GM19351 (cell line): Measurements from ENCODE around the gene LY86.
A peak's percentile ranks its signal among the peaks of the same experiment; 100 is the strongest.

ENCODE experiments used
- ATAC-seq: cut with Tn5 transposase; IDR thresholded peaks from one replicate; pipeline ENCODE4 v1.9.1; 2021; ENCODE audit warnings: mild to moderate bottlenecking, moderate library complexity; ENCODE audit not compliant: unreplicated experiment

Gene LY86

DNA sequence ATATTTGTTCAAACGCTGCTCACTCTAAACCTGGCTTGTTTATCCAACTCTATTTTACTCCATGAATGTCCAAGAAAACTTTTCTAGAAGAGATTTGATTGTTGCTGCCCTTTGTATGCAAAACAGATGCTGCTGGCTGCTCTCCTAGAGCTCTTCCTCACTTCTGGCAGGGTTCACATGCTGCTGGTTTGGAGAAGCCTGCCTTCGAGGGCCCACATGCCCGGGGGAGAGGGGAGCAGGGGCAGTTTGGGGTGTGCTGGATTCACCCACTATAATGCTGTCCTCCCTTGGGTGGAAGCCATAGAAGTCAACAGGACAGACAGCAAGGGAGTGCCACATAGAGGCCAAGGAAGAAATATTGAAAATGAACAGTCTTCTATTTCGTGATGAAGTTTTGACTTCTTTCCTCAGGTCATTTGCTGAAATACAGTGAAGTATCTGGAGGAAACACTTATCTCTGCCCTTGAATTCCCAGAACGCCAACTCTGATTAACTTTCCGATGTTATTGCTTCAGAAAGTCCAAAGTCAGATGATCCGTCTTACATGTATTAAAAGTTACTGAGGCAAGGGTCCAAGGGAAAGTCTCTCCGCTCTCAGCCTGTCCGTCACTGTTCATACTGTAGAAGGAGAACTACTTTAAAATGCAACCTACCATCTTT, 32.4 kb downstream of the LY86 start:
- ATAC-seq, result no peak

DNA sequence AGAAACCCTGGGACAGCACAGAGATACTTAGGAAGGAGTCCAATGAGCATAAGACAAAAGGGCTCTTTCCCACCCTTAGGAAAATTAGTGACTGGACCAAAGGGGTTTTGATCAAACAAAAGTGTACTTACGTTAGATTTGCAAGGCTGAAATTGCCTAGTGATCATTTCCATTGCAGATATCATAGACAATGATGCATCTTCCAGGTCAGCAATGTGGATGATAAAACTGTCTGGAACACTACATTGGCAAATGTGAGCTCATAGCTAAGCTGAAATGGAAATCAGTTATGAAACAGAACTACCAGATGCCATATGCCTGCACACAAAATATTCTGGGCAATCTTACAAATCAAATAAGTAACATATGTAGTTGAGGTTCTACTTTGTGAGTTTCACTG, 34.0 kb downstream of the LY86 start:
- no peak for ATAC-seq

DNA sequence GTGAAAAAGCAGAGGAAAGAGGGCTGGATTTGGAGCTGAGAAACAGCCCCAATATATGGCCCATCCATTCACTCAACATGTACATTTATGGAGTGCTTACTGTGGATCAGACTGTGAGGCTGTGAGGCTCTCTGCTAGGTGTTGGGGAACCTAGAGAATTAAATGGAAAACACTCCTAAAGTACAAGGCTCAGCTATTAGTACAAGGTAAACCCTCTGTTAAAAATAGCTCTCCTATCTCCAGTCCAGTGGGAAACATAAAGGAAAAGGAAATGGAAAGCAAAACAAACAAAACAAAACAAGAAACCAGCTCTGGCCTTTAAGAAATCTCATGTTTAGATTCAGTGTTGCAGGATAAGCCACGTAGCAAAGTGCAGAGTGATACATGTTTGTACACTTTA, 35.0 kb downstream of the LY86 start:
- no peak for ATAC-seq

DNA sequence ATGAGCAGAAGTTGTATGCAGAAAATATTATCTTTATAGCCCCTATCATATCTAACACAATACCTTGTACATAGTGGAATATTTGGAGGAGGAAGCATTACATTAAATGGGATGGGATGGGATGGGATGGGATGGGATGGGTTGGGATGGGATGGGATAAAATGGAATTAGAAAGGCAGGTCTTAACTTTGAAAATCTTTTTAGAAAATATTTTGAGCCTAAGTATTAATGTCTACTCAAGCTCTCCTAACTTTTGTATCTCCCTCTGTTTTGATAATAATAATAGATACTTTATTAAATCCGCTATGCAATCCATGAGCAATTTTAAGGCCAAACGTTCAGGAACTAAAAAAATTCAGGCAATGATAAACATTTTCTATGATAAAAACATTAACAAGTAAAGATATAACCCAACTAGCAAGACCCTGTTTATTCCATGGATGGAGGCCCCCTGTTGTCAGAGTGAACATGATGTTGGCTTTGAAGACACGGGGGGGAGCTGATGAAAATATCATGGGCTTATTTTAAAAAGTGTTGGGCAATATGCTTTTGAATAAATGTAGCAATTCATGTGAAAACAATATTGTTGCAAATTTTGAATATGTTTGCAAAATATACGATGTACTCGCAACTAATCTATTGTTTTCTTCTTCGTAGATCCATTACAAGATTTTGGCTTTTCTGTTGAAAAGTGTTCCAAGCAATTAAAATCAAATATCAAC, 35.9 kb downstream of the LY86 start:
- no peak for ATAC-seq

DNA sequence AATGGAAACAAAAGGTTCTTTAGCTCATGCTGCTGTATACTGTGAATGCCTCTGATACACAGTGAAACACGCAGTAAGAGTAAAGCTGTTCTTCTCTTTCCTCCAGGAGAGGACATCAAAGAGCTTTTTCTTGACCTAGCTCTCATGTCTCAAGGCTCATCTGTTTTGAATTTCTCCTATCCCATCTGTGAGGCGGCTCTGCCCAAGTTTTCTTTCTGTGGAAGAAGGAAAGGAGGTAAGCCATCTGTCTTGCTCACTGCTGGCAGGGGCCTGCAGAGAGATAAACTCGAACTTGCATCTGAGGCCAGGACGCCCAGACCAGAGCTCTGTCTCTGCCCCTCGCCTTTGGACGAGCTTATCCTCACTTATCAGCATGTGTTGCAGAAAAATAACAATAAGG, 37.7 kb downstream of the LY86 start:
- no peak for ATAC-seq

DNA sequence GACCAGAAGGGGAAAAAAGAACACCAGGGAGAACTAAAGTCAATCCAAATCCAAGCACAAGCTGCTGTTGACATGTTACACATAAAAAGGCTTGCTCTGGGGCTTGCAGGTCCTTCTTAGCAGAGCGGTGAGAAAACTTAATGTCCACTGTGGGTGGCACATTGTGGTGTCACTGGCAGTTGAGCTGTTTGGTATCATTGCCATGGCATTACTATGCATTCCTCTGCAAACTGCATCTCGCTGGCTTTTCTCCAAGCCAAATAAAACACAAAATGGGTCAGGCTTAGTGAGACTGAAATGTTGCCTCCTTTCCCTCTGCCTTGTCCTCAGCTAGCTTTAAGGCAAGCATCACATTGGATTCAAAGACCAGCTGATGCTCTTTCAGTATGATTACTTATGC, 40.9 kb downstream of the LY86 start:
- no peak for ATAC-seq

DNA sequence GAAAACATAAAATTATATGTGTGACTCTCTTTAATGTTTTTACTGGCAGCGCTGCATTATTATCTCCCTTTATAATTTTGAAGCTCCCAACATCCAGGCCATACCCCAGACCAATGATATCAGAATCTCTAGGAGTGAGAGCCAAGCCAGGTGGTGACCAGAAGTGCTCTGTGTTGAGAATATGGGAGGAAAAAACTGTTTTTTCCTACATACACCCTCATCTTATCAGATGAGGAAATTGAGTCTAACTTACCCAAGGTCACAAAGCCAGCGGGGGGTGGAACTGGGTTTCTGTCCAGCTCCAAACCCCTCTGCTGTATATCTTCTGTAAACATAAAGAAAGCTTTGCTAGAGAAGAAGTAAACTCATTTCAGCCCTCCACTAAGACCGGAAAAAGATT, 42.5 kb downstream of the LY86 start:
- ATAC-seq, result no peak

DNA sequence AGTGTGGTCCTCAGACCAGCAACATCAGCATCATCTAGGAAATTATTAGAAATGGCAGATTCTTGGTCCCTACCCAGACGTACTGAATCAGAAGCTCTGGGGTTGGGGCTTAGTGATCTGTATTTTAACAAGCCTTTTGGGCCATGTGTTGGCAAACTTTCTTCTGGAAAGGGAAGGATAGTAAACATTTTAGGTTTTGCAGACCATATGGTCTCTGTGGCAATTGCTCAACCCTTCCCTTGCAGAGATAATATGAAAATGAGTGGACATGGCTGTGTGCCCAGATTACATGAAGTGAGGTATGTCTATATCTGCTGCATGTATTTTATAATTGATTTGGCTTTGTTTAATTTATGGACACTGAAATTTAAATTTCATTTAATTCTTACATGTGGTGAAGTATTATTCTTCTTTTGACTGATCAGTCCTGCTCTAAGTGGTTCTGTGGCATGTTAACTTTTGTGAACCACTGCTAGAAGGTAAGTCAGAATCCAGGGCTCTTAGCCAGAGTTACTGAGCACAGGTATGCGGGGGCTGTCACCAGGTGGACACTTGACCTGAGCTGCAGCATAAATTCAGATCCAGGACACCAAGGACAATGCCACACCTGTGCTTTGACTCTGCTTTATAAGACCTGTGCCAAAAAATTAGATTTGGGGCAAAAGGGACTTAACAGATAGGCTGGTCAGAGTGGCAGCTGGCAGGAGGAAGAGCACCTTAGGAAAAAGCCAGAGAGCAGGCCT, 43.2 kb downstream of the LY86 start:
- ATAC-seq, result no peak

DNA sequence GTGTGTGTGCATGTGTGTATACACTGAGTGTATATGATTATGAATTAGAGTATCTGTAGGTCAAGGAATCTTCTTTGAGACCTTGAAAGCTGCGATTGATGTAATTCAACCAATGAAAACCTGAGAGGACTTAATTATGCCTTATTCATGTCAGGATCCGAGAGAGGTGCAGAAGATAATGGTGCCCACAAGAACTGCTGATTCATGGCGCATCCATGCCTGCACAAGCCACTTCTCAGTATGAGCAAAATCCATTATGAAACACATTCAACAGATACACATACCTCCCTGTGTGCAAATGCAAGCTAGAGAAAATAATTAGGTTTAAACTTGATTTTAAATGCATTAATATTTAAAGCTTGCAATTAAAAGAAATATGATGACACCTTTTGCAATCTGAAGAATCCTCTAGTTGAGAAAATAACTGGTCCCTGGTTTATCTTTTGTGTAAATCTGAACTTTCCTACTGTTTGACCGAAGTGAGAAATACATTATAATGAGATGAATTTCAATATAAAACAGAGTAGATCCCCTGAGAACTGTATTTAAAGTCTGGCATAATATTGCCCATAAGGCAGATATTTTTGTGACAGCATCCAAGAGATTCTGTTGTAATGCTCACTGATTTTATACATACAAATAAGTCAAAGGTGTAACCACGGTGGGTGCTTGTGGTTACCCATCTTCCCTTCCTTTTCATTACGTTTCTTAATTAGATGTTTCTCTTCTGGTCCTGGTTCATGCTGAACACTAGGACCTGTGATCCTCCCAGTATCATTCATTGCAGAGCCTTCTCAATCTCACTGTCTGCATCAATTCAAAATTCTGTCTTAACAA, 45.6 kb downstream of the LY86 start:
- ATAC-seq, result no peak

DNA sequence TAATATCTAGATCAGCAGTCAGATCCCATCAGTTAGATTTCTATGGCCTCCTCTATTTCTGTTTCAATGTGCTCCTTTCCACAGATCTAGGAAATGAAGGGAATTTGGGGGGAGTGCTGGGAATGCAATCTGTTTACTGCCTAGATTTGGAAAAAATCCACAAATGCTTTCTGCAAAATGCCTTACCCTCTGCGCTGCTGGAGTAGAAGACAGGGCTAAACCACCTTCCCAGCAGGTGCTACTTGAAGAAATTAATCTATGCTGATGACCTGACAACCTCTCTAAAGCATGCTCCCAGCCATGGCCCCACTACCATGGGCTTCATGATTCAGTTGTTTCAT, 46.2 kb downstream of the LY86 start:
- no peak for ATAC-seq

DNA sequence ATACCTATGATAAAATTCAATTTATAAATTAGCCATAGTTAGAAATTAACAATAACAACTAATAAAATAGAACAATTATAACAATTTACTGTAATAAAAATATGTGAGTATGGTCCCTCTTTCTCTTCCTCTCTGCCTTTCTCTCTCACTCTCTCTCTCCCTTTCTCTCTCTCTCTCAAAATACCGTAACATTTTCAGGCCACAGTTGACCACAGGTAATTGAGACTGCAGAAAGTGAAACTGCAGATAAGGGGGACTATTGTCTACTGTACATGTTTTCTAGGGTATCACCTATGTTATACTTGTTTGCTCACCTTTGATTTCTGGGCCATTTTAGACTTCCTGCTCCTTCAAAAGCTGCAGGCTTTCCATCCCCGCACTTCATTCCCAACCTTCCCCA, 46.8 kb downstream of the LY86 start:
- peak; percentile 70 for ATAC-seq

DNA sequence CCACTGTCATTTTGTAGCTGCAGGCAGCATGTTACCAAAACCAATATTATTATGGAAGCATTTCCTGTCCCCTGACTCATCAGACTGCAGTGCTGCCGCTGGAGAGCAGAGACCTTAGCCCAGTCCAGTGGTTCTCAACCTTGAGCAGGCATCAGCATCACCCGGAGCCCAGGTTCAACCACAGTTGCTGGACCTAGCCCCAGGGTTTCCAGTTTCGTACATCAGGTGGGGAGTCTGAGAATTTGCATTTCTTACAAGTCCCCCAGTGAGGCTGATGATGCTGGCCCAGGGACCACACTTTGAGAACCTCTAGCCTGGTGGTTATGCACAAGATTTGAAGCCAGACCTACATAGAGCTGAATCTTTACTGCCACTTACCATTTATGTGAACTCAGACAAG, 47.3 kb downstream of the LY86 start:
- ATAC-seq, result peak; percentile 60

DNA sequence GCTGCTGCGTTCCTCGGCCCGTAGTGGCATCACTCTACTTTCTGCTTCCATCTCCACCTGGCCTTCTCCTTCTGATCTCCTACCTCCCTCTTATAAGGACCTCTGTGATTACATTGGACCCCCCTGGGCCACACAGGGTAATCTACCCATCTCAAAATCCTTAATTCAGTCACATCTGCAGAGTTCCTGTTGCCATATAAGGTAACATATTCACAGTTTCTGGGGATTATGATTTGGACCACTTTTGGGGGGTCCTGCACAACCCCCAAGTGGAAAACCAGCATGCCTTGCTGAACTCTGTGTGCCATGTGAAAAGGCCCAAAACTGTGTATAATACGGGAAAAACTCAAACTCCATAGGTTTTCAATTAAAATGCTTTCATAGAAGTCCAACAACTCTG, 51.1 kb downstream of the LY86 start:
- ATAC-seq, result no peak

DNA sequence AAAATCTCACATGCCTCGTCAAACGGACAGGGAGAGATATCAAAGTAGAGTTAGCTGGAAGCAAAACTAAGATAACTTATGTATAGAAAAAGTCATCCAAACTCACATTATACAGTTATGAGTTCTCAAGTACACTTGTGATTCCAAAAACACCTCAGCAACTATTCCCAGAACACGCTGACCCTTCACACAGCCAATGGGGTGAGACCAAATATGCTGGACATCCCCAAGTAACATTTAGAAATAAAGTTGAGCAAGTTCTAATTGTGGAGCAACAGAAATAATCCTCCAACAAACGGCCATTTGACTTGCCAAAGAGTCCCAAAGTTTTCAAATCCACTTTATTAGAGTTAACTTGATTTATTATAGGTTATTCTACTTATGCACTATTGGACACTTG, 52.4 kb downstream of the LY86 start:
- ATAC-seq, result no peak

DNA sequence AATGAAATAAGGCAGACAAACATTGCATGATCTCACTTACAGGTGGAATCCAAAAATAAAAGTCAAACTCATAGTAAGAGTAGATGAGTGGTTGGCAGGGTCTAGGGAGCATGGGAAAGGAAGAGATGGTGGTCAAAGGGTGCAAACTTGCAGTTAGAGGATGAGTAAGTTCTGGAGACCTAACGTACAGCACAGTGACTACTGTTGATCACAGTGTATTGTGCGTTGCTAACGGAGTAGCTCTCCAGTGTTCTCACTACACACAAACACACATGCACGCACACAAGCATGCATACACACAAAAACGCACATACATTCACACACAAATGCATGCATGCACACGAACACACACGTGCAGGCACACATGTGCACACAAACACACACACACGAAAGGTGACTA, 54.9 kb downstream of the LY86 start:
- ATAC-seq, result peak; percentile 95

DNA sequence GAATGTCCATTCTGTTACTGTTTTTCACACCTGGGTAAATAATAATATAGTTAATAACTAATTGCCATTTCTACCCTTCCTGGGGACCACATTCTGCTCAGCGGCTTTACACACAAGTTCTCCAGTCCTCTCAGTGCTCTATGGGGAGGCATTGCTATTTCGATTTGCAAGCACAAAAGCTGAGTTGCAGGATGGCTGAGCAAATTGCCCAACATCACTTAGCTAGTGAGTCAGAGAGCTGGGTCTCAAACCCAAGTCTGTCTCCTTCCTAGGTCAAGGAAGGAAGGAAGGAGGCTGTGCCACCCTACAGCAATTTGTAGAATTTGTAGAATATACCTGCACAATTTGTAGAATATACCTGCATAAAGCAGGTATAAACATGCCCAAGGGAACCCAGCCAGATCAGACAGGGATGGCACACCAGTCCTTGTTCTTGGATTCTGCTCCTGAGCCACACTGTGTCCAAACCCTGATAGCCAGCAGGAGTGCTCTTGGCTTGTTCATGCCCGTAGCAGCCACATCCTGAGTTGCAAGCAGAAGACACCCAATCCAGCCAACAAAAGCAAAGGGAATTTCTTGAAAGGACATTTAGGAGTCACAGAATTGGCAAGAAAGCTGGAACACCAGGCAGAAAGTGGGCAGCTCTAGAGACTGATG, 56.9 kb downstream of the LY86 start:
- ATAC-seq, result no peak

DNA sequence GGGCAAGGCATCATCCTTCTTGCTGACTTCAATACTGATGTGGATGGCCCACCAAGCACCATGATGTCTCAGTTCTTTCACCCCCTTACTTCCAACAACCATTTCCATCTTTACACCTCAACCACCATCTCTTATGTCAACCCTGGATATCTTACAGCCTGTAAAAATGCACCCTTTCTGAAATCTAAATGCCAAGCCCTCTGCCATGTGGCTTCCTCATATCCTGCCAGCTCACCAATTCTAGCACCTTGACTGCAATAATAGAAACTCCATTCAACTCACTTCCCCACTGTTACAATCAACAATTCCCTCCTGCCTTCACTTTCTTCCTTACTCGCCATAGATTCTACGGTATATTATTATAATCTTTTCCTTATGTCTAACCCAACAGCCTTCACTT, 57.9 kb downstream of the LY86 start:
- ATAC-seq, result no peak

DNA sequence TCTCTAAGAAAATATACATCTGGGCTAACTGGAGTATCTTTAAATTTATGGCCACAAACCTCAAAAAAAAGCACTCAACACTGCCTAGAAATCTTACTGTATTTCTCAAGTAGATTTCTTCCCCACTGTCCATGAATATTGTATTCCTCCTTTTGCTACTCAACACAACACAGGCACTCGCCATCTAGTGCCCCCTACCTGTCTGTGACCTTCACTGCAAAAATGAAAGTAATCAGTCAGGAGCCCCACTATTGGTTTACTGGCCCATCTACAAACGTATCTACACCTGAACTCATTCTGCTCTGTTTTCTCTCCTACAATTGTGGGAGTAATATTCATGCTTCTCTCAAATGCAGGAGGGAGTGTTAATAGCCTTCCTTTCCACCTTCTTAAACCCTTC, 58.3 kb downstream of the LY86 start:
- no peak for ATAC-seq

DNA sequence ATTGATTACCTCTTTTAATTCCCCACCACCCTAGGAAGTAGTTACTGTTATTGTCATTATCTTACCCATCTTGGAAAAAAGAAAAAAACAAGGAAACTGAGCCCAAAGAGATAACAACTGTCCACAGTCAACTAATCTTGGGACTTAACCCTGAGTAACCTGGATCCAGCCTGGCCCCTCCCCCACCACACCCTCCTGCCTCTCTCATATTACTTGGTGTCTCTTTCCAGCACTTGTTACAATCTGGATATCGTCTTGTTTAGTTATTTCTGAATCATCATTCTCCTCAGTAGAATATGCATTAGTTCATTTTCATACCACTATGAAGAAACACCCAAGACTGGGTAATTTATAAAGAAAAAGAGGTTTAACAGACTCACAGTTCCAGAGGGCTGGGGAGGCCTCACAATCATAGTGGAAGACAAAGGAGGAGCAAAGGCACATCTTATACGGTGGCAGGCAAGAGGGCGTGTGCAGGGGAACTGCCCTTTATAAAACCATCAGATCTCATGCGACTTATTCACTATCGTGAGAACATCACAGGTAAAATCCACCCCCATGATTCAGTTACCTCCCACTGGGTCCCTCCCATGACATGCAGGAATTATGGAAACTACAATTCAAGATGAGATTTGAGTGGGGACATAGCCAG, 60.3 kb downstream of the LY86 start:
- no peak for ATAC-seq

DNA sequence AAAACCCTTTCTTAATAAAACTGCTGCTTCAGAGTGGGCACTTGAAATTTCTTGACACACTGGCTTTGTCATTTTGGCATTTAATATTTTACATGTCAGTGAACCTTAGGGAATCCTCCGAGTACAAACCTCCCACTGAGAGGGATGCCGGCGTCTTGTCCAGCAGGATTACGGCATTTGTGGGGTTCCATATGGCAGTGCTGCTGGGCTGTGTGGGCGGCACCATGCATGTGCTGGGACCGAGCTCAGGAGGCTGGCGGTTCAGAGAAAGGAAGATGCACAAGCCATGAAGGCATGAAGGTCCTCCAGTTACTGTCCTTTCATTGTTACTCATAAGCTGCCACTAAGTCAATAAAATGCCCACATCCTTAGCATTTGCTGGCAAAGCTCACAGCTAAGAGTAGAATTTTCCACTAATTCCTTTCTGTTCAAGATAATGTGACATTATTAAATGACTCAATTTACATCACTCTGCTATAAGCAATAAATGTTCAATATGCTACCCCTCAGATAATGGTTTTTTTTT, 61.4 kb downstream of the LY86 start:
- ATAC-seq, result no peak
